HG02943 (cell line): ENCODE data around the gene MCTP2.

ENCODE experiments used
- ATAC-seq: cut with Tn5 transposase; IDR thresholded peaks from one replicate; pipeline ENCODE4 v1.9.1; 2021; ENCODE audit warnings: mild to moderate bottlenecking, low read depth, moderate library complexity; ENCODE audit not compliant: unreplicated experiment

Gene MCTP2, protein sequence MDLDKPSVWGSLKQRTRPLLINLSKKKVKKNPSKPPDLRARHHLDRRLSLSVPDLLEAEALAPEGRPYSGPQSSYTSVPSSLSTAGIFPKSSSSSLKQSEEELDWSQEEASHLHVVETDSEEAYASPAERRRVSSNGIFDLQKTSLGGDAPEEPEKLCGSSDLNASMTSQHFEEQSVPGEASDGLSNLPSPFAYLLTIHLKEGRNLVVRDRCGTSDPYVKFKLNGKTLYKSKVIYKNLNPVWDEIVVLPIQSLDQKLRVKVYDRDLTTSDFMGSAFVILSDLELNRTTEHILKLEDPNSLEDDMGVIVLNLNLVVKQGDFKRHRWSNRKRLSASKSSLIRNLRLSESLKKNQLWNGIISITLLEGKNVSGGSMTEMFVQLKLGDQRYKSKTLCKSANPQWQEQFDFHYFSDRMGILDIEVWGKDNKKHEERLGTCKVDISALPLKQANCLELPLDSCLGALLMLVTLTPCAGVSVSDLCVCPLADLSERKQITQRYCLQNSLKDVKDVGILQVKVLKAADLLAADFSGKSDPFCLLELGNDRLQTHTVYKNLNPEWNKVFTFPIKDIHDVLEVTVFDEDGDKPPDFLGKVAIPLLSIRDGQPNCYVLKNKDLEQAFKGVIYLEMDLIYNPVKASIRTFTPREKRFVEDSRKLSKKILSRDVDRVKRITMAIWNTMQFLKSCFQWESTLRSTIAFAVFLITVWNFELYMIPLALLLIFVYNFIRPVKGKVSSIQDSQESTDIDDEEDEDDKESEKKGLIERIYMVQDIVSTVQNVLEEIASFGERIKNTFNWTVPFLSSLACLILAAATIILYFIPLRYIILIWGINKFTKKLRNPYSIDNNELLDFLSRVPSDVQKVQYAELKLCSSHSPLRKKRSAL

DNA sequence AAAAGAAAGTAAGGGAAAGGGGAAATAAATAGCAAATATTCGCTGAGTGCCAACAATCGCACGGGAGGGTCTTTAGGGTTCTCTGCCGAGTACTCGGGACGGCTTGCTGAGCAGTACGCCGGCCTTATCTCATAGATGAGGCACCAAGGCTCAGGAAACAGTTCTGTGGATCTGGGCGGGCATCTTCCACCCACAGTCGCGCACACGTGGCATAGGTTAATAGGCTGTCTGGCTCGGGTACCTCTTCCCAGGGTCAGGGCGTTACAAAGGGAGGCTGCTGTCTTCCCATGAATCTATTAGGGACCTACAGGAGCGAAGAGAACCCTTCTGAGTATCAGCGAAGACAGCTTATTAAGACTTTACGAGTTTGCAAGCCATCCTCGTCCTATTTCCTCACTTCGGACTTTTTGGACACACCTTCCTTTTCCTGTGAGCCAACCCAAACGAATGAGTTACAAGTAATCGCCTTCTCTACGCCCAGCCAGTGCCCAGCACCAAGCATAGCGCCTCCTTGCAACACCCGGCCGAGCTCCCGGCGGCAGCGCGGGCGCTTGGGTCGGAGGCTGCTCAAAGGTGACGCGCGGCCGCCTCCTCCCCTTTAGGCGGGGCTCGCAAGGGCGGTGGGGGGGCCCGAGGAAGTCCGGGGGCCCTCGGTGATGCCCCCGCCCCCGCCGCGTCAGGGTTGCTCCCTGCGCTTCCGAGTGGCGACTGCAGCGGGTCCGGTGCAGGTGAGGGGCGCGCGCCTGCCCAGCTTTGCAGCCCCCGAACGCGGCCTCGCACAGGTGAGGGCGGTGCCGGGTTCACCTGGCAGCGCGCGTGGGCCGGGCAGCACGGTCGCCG, at the start of gene MCTP2:
TSS of gene MCTP2 (plus strand) at position 679 of the 840 bp plus-strand sequence. CDS start 66,705 bp downstream, outside the sequence.
- ATAC-seq: peak; percentile 63

DNA sequence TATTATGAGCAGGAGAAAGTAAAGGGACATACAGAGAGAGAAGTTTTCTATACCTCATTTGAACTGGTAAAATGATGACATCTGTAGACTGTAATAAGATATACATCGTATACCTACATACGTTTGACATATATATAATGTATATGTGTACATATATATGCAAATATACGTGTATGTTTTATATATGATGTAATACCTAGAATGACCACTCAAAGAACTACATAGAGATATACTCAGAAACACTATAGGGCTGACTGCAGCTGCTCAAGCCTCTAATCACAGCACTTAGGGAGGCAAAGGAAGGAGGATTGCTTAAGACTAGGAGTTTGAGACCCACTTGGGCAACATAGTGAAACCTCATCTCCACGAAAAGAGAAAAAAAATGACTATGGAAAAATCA, 48.5 kb upstream of the MCTP2 start:
- no peak for ATAC-seq

- no peak for ATAC-seq
Observed at GRCh38 chr15:94185547-94186236, 45.7 kb upstream of the MCTP2 start.

DNA sequence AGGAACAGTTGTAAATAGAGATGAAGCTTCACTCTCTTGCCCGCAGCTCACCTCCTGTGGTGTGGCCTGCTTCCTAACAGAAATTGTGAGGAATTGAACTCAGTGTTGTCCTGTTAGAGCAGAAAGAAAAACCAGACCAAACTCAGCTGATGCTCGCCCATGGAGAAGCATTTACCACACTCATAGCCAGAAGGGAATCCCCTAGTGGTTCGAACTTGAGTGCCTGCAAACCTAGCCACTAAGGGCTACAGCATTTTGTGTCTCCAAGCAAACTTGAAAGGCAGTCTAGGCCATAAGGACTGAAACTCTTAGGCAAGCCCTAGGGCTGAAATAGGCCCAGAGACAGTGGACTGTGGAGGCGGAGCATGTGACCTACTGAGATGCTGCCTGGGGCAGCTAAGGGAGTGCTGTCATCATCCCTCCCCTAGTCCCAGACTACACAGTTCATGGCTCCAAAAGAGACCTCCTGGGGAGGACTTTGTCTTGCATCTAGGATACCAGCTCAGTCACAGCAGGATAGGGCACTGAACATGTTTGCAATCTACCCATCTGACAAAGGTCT, 44.5 kb upstream of the MCTP2 start:
- no peak for ATAC-seq

DNA sequence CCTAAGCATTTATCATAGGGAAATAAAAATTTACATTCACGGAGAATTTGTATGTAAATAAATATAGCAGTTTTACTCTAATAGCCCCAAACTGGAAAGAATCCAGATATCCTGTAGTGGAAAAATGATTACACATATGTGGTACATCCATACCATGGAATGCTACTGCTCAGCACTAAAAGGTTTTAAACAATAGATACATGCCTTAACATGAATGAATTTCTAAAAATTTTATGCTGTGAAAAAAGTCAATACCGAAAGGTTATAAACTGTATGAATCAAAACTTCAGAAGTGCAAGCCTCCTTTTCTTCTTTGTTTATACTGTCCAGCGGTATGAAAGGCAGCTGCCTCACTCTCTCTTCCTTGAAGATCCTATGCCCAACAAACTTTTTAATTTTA, 37.5 kb upstream of the MCTP2 start:
- no peak for ATAC-seq

DNA sequence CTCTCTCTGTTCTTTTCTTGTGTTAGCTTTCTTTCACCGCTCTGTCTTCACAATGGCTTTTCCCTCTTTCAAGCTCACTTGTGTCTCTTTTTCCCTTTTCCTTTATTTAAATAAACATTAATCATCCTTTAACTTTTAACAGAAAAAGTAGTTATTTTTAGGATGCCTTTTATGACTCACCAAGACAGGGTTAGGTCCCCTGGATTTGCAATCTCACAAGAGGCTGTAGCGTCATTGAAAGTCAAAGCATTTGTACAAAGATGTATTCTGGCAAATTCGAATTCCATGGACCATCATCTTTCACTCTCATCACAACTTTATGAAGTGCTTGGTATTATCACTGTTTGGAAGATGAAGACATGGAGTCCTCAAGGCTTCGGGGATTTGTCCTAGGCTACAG, 34.8 kb upstream of the MCTP2 start:
- no peak for ATAC-seq

- no peak for ATAC-seq
Observed at GRCh38 chr15:94198633-94199032, 32.7 kb upstream of the MCTP2 start.

DNA sequence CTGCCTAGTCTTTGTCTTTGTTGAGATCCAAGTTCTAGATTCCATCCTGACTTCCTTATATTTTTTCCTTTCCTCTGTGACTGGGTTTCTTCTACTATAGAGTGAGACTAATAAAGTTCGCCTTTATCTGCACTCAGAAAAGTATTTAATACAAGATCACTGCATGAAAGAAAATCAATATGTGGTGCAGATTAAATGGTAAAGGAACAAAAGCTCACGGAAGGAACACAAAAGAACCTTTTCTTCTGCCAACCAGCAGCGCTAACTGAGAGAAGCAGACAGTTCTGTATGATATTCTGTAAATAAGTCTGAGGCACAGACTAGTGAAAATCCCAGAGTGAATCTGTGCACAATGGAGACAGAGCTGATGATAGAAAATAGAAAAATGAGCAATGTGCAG, 31.6 kb upstream of the MCTP2 start:
- no peak for ATAC-seq

GRCh38 chr15:94203306-94203705, 28.1 kb upstream of the MCTP2 start:
- ATAC-seq: no peak

DNA sequence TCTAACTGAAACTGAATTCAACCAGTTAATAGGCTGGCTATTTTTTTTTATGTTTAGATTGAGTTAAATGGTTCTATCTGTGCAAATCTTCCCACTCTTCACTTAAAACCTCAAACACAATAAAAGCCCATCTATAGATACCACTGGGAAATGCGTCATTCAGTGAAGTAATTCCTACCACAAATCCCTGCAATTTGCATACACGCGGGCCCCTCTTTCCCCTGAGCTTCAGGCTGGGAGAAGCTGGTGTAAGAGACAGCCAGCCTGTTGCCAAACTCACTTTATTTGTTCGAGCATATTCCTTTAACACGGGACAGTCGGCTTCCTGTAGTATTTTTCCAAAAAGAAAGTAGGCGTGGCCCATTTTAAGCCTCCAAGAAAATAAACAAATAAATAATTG, 26.0 kb upstream of the MCTP2 start:
- ATAC-seq: no peak

- peak; percentile 70 for ATAC-seq
Observed at GRCh38 chr15:94206463-94207167, 24.7 kb upstream of the MCTP2 start.

GRCh38 chr15:94212291-94212690, 19.1 kb upstream of the MCTP2 start:
- ATAC-seq: no peak

DNA sequence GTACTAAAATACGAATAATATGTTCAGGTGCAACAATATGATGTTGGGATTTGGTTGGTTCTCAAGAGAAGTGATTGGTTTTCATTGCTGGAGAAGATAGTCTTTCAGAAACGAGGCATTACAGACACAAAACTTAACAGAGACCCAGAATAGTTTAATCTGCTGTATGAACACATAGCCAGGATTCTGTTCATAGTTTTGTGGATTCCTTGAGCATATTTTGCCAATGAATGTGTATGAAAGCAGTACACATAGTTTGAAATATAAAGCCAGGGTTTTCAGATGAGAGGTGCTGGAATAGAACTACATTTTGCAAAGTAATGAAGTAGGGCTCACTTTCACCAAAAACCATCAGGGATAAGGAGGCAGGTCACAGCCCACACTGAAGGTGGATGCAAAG, 5.7 kb upstream of the MCTP2 start:
- ATAC-seq: no peak

GRCh38 chr15:94228611-94229010, 2.8 kb upstream of the MCTP2 start:
- ATAC-seq: no peak

- ATAC-seq: peak; percentile 55
Observed at GRCh38 chr15:94229591-94230369, 1.6 kb upstream of the MCTP2 start.

GRCh38 chr15:94230431-94230882, 904 bp upstream of the MCTP2 start:
- no peak for ATAC-seq

GRCh38 chr15:94231723-94232468, 535 bp downstream of the MCTP2 start:
- peak; percentile 18 for ATAC-seq

GRCh38 chr15:94233441-94233840, 2.1 kb downstream of the MCTP2 start:
- ATAC-seq: no peak
